HUES64 (cell line): ENCODE results near the gene TMCC1.
"Not testable (repeated sequence)": the region's sequence is repeated elsewhere in the genome, so short reads cannot be mapped to it uniquely, and the experiment has no call there.

Experiments used
- H3K27ac ChIP-seq: 2 replicates; pipeline ENCODE4 v1.7.0; 2013; ENCODE audit warnings: low read depth, low read length, inconsistent platforms
- H3K27me3 ChIP-seq: 2 replicates; pipeline ENCODE4 v1.6.1; 2013; ENCODE audit warnings: mild to moderate bottlenecking, low read length; ENCODE audit not compliant: insufficient read depth
- H3K36me3 ChIP-seq: 2 replicates; pipeline ENCODE4 v1.6.1; 2013; ENCODE audit warnings: mild to moderate bottlenecking, low read length; ENCODE audit not compliant: insufficient read depth
- H3K4me1 ChIP-seq: 2 replicates; pipeline ENCODE4 v1.6.1; 2013; ENCODE audit warnings: mild to moderate bottlenecking, low read length, moderate library complexity; ENCODE audit not compliant: insufficient read depth
- H3K4me3 ChIP-seq: 2 replicates; pipeline ENCODE4 v1.5.1; 2013; ENCODE audit warnings: mild to moderate bottlenecking, low read length, moderate library complexity
- H3K9ac ChIP-seq: 2 replicates; pipeline ENCODE4 v1.6.1; 2013; ENCODE audit warnings: mild to moderate bottlenecking, low read depth, low read length
- H3K9me3 ChIP-seq: 2 replicates; pipeline ENCODE4 v1.6.1; 2013; ENCODE audit warnings: low read depth, low read length; ENCODE audit not compliant: insufficient read depth
- WGBS: fragments of 150-250, 120-280 bp; methylation state at CpG from one replicate; pipeline ENCODE4 v1.1.7; 2013; ENCODE audit warnings: missing lambda C conversion rate; 5-methylcytosine and 5-hydroxymethylcytosine counted together

TMCC1 gene

DNA sequence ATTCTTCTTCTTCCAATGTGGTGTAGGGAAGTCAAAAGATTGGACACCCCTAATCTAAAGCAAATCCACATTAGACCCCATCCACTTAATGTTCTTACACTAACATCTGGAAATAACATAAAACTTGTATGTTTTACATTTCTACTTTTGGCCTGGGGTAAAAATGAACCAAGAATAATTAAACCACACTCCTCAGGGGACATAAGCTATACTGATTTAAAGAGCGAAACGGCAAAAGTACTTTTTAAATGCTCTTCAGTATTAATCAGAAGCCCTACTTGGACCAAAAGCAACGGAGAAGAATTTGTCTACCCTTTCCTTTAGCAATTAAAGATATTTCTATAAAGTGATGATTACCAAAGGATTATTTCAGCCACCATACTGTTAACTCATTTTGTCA is 123.9 kb downstream of the TMCC1 start:
- Histone ChIP-seq H3K36me3 (no peaks in the 10 kb centered on the region; the same call in 1 of the 2 replicates), H3K9ac (no peak overlapping the region), H3K27ac (no peak overlapping the region), H3K27me3 (no peaks in the 10 kb centered on the region), H3K4me1 (no peaks in the 10 kb centered on the region), H3K9me3 (no peaks in the 10 kb centered on the region), H3K4me3 (no peak overlapping the region)
- WGBS: 89% methylated on average over 3 of the region's 3 CpGs

DNA sequence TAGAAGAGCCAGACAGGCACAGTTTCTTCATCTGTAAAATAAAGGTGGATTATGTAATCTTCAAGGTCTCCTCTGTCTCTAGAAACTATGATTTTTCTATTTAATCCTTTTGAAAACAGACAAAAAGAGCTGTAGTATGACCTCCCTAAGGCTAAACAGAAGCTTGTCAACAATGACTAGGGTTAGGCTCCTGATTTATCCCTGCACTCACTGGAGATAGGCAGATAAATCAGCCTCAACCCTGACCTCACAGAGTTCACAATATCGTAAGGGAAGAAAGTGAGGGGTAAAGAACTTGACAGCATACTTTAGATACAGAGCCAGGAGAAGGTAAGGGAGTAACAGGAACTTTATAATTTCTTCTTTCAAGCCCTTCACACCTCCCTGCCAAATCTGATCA is 124.8 kb downstream of the TMCC1 start:
- Histone ChIP-seq H3K27me3 (no peaks in the 10 kb centered on the region), H3K27ac (no peak overlapping the region), H3K4me3 (no peak overlapping the region), H3K9me3 (no peaks in the 10 kb centered on the region), H3K4me1 (no peaks in the 10 kb centered on the region), H3K9ac (no peak overlapping the region), H3K36me3 (no peaks in the 10 kb centered on the region)
- WGBS: no CpG with 5 or more reads among the region's 1 CpG

DNA sequence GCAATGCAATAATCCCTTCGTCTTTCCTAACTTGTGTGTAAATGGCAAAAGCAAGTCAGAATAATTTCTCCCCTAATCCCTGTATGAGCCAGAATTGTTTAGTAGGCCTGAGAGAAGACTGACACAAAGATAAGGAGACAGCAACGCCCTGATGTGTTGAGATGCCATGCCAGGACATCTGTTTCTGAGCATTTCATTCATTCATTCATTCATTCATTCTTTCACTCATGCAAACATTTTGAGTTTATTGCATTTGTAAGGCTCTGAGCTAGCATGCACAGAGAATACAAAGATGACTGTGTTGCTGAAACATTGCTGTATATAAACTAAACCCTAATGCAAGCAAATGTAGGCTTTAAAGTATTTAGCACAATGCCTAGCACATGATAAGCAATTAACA is 127.4 kb downstream of the TMCC1 start:
- Histone ChIP-seq H3K4me1 (no peaks in the 10 kb centered on the region), H3K27ac (no peak overlapping the region), H3K9me3 (no peaks in the 10 kb centered on the region), H3K27me3 (no peaks in the 10 kb centered on the region), H3K9ac (no peak overlapping the region), H3K4me3 (no peak overlapping the region), H3K36me3 (no peaks in the 10 kb centered on the region)
- WGBS: 97% methylated on average over 2 of the region's 2 CpGs

DNA sequence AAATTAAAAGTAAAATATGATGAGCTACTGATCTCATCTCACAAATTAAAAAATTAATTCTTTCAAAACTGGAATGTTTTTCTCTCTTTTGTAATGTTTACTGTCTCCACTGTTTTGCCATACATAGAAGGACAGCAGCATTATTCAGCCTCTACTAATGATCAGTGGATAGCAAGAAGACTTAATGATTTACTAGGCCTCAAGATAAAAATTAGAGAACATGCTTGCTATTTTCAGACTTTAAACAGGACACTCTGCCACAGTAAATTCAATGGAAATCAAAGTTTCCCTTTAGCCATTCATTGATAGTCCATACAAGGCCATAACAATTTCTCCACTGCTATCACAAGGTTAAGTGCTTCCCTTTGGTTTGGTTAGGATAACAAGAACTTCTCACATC is 129.4 kb downstream of the TMCC1 start:
- H3K27ac ChIP-seq: no peak overlapping the region
- no peaks in the 10 kb centered on the region for H3K4me1 ChIP-seq
- H3K9me3 ChIP-seq: no peaks in the 10 kb centered on the region
- no peak overlapping the region for H3K4me3 ChIP-seq
- H3K9ac ChIP-seq: no peak overlapping the region
- H3K36me3 ChIP-seq: no peaks in the 10 kb centered on the region
- H3K27me3 ChIP-seq: no peaks in the 10 kb centered on the region

DNA sequence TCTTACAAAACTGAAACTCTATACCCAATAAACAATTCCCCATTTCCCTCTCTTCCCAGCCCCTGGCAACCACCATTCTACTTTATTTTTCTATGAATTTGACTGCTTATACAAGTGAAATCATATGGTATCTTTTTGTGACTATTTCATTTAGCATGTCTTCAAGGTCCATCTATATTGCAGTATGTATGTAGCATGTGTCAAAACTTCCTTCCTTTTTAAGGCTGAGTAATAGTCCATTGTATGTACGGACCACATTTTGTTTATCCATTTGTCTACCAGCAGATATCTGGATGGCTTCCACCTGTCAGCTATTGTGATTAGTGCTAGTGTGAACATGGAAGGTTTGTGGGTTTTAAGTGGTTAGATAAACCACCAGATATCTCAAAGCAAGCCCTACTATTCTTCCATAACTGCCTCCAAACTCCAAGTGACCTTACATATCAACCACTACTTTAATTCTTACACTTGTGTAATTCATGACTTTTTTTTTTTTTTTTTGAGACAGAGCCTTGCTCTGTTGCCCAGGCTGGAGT is 134.7 kb downstream of the TMCC1 start:
- Histone ChIP-seq H3K9me3 (no peaks in the 10 kb centered on the region), H3K9ac (no peak overlapping the region), H3K27me3 (no peaks in the 10 kb centered on the region), H3K36me3 (no peaks in the 10 kb centered on the region), H3K4me1 (no peaks in the 10 kb centered on the region), H3K4me3 (no peak overlapping the region), H3K27ac (no peak overlapping the region)
- WGBS: 100% methylated on average over 1 of the region's 1 CpG

DNA sequence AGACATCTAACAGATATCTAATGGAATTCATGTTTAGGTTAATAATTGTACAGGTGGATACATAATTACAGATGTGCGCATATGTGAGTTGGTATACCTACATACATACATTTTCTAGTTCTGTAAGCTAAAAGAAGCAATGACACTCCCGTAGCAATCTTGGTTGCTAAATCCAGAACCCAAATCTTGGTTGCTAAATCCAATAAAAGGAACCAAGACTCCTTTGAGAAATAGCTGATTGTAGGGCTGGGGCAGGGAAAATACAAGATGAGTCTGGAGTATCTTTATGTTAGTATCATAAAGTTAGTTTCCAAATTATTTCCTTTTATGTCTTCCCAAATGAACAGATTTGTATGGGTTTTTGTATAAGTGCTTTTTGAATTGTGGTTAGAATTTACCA is 135.2 kb downstream of the TMCC1 start:
- Histone ChIP-seq H3K9me3 (peaks cover 4% of the 10 kb centered on the region), H3K27ac (no peak overlapping the region), H3K4me1 (no peaks in the 10 kb centered on the region), H3K9ac (no peak overlapping the region), H3K27me3 (no peaks in the 10 kb centered on the region), H3K36me3 (no peaks in the 10 kb centered on the region), H3K4me3 (no peak overlapping the region)
- WGBS: 97% methylated on average over 2 of the region's 2 CpGs

DNA sequence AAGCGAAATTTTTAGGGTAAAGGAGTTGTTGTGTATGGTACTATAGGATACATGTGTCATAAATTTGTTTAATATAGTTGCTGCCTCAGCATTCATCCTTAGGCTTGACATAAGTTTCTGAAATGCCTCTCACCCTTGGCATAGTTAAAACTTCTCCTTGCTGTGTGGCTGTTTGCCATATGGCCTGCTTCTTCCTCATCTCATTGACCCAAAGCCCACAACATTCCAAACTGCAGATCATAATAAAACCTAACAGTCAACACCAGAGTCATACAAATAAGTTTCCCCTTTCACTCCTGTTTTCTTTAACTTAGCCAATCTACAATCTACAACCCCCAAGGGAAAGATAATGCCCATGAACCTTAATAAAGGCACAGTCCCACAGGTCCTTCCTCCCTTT is 136.6 kb downstream of the TMCC1 start:
- Histone ChIP-seq H3K27ac (no peak overlapping the region), H3K4me1 (no peaks in the 10 kb centered on the region), H3K9me3 (peaks cover 9% of the 10 kb centered on the region), H3K4me3 (no peak overlapping the region), H3K9ac (no peak overlapping the region), H3K27me3 (no peaks in the 10 kb centered on the region), H3K36me3 (no peaks in the 10 kb centered on the region)
- 96% methylated on average over 1 of the region's 1 CpG for WGBS

DNA sequence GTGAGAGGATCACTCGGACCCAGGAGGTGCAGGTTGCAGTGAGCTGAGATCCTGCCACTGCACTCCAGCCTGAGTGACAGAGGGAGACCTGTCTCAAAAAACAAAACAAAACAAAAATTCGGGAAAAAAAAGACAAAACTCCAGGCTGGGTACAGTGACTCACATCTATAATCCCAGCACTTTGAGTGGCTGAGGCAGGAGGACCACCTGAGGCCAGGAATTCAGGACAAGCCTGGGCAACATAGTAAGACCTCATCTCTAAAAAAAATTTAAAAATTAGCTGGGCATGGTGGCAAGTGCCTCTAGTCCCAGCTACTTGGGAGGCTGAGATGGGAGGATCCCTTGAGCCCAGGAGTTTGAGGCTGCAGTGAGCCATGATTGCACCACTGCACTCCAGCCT is 142.4 kb downstream of the TMCC1 start:
- H3K9ac ChIP-seq, H3K4me1 ChIP-seq, H3K36me3 ChIP-seq, H3K4me3 ChIP-seq, H3K9me3 ChIP-seq, H3K27me3 ChIP-seq, H3K27ac ChIP-seq: not testable (repeated sequence)
- WGBS: 87% methylated on average over 2 of the region's 2 CpGs

DNA sequence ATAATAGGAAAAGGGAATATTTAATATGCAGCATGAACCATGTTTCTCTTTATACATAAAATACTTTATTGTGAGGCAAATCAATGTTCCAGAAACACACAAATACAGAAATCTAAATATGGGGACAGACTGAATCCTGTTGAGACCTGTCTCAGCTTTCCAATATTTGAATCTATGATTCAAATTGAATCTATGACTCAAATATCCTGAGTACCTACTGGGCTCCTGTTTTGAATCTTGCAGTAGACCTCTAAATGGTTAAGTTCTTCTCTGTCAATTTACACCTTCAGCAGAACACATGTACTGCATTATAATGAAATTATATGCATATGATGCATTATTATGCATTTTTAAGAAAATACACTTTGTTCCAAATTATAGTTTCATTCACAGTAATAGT is 143.8 kb downstream of the TMCC1 start:
- no peak overlapping the region for H3K27ac ChIP-seq
- no peaks in the 10 kb centered on the region for H3K36me3 ChIP-seq
- H3K27me3 ChIP-seq: no peaks in the 10 kb centered on the region
- no peak overlapping the region for H3K9ac ChIP-seq
- H3K9me3 ChIP-seq: peaks cover 9% of the 10 kb centered on the region
- H3K4me1 ChIP-seq: no peaks in the 10 kb centered on the region
- no peak overlapping the region for H3K4me3 ChIP-seq

DNA sequence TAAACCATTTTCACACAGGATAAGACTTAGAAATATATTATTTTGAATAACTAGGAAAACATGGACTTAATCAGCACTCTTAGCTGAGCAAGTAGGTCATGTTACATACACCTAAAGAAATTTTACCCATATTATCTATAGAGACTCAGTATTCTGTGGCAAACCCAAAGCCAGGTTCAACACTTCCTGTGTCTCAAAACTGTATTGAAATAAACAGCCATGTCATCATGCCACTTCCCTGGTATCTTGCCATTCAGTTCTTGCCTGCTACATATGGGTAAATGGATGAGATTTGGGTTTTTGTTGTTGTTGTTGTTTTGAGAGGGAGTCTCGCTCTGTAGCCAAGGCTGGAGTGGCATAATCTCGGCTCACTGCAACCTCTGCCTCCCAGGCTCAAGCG is 145.5 kb downstream of the TMCC1 start:
- H3K27ac ChIP-seq: no peak overlapping the region
- no peaks in the 10 kb centered on the region for H3K27me3 ChIP-seq
- H3K9me3 ChIP-seq: peaks cover 3% of the 10 kb centered on the region
- H3K36me3 ChIP-seq: no peaks in the 10 kb centered on the region
- no peaks in the 10 kb centered on the region for H3K4me1 ChIP-seq
- H3K4me3 ChIP-seq: no peak overlapping the region
- H3K9ac ChIP-seq: no peak overlapping the region
- WGBS: over 99% methylated on average over 3 of the region's 3 CpGs

DNA sequence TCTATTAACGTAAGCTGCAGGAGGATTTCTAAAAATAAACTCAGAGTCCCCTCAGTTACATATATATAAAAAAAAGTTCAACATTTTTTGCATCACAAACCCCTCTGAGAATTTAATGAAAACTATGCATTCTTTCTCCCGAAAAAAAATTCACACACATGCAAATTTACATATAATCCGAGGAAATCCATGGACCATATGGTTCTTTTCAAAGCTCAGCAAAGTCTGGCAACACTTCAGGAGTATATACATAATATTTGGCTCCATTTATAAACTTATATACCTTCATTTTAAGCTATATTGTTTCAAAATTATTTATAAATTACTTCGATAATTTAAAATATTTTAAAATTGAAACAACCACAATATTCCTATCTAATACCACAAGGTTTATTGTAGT is 146.4 kb downstream of the TMCC1 start:
- Histone ChIP-seq H3K27me3 (no peaks in the 10 kb centered on the region), H3K36me3 (no peaks in the 10 kb centered on the region), H3K9me3 (no peaks in the 10 kb centered on the region), H3K9ac (no peak overlapping the region), H3K4me1 (no peaks in the 10 kb centered on the region), H3K4me3 (no peak overlapping the region), H3K27ac (no peak overlapping the region)
- 94% methylated on average over 3 of the region's 4 CpGs for WGBS

DNA sequence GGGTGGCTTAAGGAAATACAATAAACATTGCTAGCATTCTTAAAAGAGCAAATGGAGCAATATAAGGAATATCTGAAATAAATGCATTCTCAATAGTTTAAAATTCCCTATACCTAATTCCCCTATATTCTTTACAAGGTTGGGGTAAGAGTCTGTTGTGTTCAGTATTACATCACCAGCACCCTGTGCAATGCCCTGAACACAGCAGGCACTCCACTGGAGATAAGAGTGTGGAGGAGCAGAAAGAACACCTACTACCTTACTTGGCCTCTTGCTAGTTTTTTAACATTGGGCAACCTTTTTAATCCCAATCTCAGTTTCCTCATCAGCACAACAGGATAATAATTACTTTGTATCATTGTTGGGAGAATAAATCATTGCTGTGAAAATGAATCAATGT is 146.9 kb downstream of the TMCC1 start:
- Histone ChIP-seq H3K4me3 (no peak overlapping the region), H3K9me3 (no peaks in the 10 kb centered on the region), H3K9ac (no peak overlapping the region), H3K27me3 (no peaks in the 10 kb centered on the region), H3K27ac (no peak overlapping the region), H3K36me3 (no peaks in the 10 kb centered on the region), H3K4me1 (no peaks in the 10 kb centered on the region)
